ENCODE data around the gene PLEKHG7.

GRCh38 chr12:92717202-92717601 is 14.4 kb downstream of the PLEKHG7 start:
- peak; percentile 57 for TF ChIP-seq CTCF (conservative IDR thresholded peaks at IDR 0.05; ENCODE audit: low read depth, low read length)
- TF ChIP-seq EZH2 (IDR thresholded peaks at IDR 0.05; ENCODE audit: low read length, unreplicated experiment), result no peak
- TF ChIP-seq EZH2phosphoT487 (IDR thresholded peaks at IDR 0.05; ENCODE audit: borderline replicate concordance, low read length), result no peak

Data from PC-3 (cell line).